A549 (cell line): Measurements from ENCODE around the gene GIMAP8.

ENCODE experiments used
- CTCF ChIP-seq: fragments of >200 bp; sonication (Bioruptor Twin); formaldehyde crosslinking; IDR thresholded peaks from 3 replicates; pipeline ENCODE4 v1.5.1; 2016
- HMGXB4 ChIP-seq: fragments of 250-450 bp; sonication (Bioruptor Pico); IDR thresholded peaks from 2 replicates; pipeline ENCODE4 v1.5.0; 2021; ENCODE audit warnings: mild to moderate bottlenecking, moderate library complexity, borderline replicate concordance
- JUNB ChIP-seq: fragments of >200 bp; sonication (Bioruptor Twin); formaldehyde crosslinking; IDR thresholded peaks from 2 replicates; pipeline ENCODE4 v1.6.1; 2016
- NR3C1 ChIP-seq: fragments of >200 bp; sonication (Bioruptor Twin); formaldehyde crosslinking; IDR thresholded peaks from 3 replicates; pipeline ENCODE4 v1.6.1; 2017
- PHF8 ChIP-seq: fragments of 200-600 bp; sonication (generic); IDR thresholded peaks from 2 replicates; pipeline ENCODE4 v1.6.1; 2016; ENCODE audit warnings: low read depth, mild to moderate bottlenecking, antibody characterized with exemption, moderate library complexity, borderline replicate concordance
- POLR2A ChIP-seq: IDR thresholded peaks from 2 replicates; pipeline ENCODE4 v1.6.1; 2012; ENCODE audit warnings: mild to moderate bottlenecking, low read length
- REST ChIP-seq: fragments of 200-600 bp; sonication (generic); IDR thresholded peaks from 2 replicates; pipeline ENCODE4 v1.6.1; 2016; ENCODE audit warnings: antibody characterized with exemption, mild to moderate bottlenecking, moderate library complexity
- TP53 ChIP-seq: fragments of 250-450 bp; sonication (Bioruptor Pico); IDR thresholded peaks from 2 replicates; pipeline ENCODE4 v1.5.0; 2021; ENCODE audit warnings: mild to moderate bottlenecking, moderate library complexity

GRCh38 chr7:150476819-150477631 lies 26.6 kb downstream of the GIMAP8 start:
- TF ChIP-seq REST (no peak), POLR2A (no peak), HMGXB4 (CRISPR knock-in tag) (no peak), JUNB (no peak), CTCF (no peak), TP53 (CRISPR knock-in tag) (no peak), NR3C1 (no peak), PHF8 (no peak)
